Hepatocyte (in vitro differentiated cells): ENCODE results near the gene SCARF2. TPM values are rescaled to one million over a fixed set of nuclear protein-coding genes. Genes with fewer than 3 reads are reported as not detected.

Experiments used
- DNase-seq: peaks from one replicate; pipeline ENCODE4 v3.0.0-alpha.2; 2016; ENCODE audit warnings: low spot score
- H2AFZ ChIP-seq: fragments of 200-600 bp; sonication (generic); 2 replicates; pipeline ENCODE4 v1.6.0; 2016; ENCODE audit warnings: antibody characterized with exemption, mild to moderate bottlenecking
- H3K27ac ChIP-seq: fragments of 200-600 bp; sonication (generic); 2 replicates; pipeline ENCODE4 v1.5.1; 2016; ENCODE audit warnings: mild to moderate bottlenecking
- H3K27me3 ChIP-seq: fragments of 200-600 bp; sonication (generic); 2 replicates; pipeline ENCODE4 v1.6.1; 2016
- H3K36me3 ChIP-seq: fragments of 200-600 bp; sonication (generic); replicated peaks from 2 replicates; pipeline ENCODE4 v1.5.1; 2016; ENCODE audit warnings: low read depth; ENCODE audit not compliant: insufficient read depth
- H3K4me1 ChIP-seq: fragments of 200-600 bp; sonication (generic); 2 replicates; pipeline ENCODE4 v1.5.1; 2016; ENCODE audit warnings: mild to moderate bottlenecking, moderate library complexity; ENCODE audit not compliant: insufficient read depth
- H3K4me2 ChIP-seq: fragments of 200-600 bp; sonication (generic); 2 replicates; pipeline ENCODE4 v1.6.0; 2016
- H3K4me3 ChIP-seq: fragments of 200-600 bp; sonication (generic); 2 replicates; pipeline ENCODE4 v1.5.1; 2016; ENCODE audit warnings: mild to moderate bottlenecking
- H3K79me2 ChIP-seq: fragments of 200-600 bp; sonication (generic); 2 replicates; pipeline ENCODE4 v1.6.0; 2017; ENCODE audit warnings: mild to moderate bottlenecking
- H3K9me2 ChIP-seq: fragments of 200-600 bp; sonication (generic); replicated peaks from 2 replicates; pipeline ENCODE4 v1.6.0; 2017; ENCODE audit warnings: mild to moderate bottlenecking; ENCODE audit not compliant: insufficient read depth
- H3K9me3 ChIP-seq: fragments of 200-600 bp; sonication (generic); 2 replicates; pipeline ENCODE4 v1.5.1; 2016; ENCODE audit warnings: low read depth, mild to moderate bottlenecking
- H4K20me1 ChIP-seq: fragments of 200-600 bp; sonication (generic); 2 replicates; pipeline ENCODE4 v1.6.0; 2016; ENCODE audit warnings: mild to moderate bottlenecking; ENCODE audit not compliant: insufficient read depth, poor library complexity, severe bottlenecking
- CTCF ChIP-seq: fragments of 200-600 bp; sonication (generic); IDR thresholded peaks from 2 replicates; pipeline ENCODE4 v1.5.1; 2016; ENCODE audit warnings: antibody characterized with exemption, mild to moderate bottlenecking; ENCODE audit not compliant: poor library complexity
- EZH2 ChIP-seq: fragments of 200-600 bp; sonication (generic); IDR thresholded peaks from 2 replicates; pipeline ENCODE4 v1.6.1; 2016; ENCODE audit warnings: antibody characterized with exemption, mild to moderate bottlenecking, borderline replicate concordance
- EZH2phosphoT487 ChIP-seq: fragments of 200-600 bp; sonication (generic); IDR thresholded peaks from one replicate; pipeline ENCODE4 v1.6.1; 2018; ENCODE audit warnings: antibody characterized with exemption, mild to moderate bottlenecking, low read depth, moderate library complexity; ENCODE audit not compliant: unreplicated experiment, severe bottlenecking
- WGBS: methylation state at CpG from one replicate; pipeline ENCODE4 v1.1.6; 2016; ENCODE audit warnings: low lambda C conversion rate; ENCODE audit errors: missing lambda C conversion rate; 5-methylcytosine and 5-hydroxymethylcytosine counted together
- polyA plus RNA-seq: library from polyadenylated mRNA; unstranded; fragments of >200 nt; fragmentation: Nextera tagmentation; extraction: Ambion mirVana; gene quantifications from 2 replicates; pipeline ENCODE4 v1.2.1, GENCODE V29; 2016
- total RNA-seq: library from RNA; depleted of rRNA; stranded (reverse); fragments of >200 nt; gene quantifications from 2 replicates; pipeline ENCODE4 v1.2.3, GENCODE V29; 2014

Gene SCARF2
- total and polyA plus RNA-seq, 2 experiments from 2014 or later, result 19.3 to 35.2 TPM

GRCh38 chr22:20399866-20400605, 37.6 kb downstream of the SCARF2 start:
- TF ChIP-seq EZH2phosphoT487 (no peak), EZH2 (no peak), CTCF (no peak)
- 85% methylated on average over 4 of the region's 4 CpGs for WGBS
- no peak overlapping the region for H3K4me2 ChIP-seq
- no peaks in the 10 kb centered on the region for H3K9me3 ChIP-seq
- no peaks in the 10 kb centered on the region for H3K27me3 ChIP-seq
- peaks cover 6% of the 10 kb centered on the region for H4K20me1 ChIP-seq
- no peak overlapping the region for H3K27ac ChIP-seq
- H2AFZ ChIP-seq, result no peak overlapping the region
- no peak for DNase-seq
- peaks cover 56% of the 10 kb centered on the region for H3K79me2 ChIP-seq
- H3K9me2 ChIP-seq, result no peaks in the 10 kb centered on the region
- H3K36me3 ChIP-seq, result no peaks in the 10 kb centered on the region
- H3K4me3 ChIP-seq, result no peak overlapping the region
- H3K4me1 ChIP-seq, result peaks cover 19% of the 10 kb centered on the region

GRCh38 chr22:20398420-20398819, 39.2 kb downstream of the SCARF2 start:
- Histone ChIP-seq H3K4me1 (peaks cover 25% of the 10 kb centered on the region), H3K27ac (no peak overlapping the region), H3K9me2 (no peaks in the 10 kb centered on the region), H4K20me1 (peaks cover 6% of the 10 kb centered on the region), H3K27me3 (no peaks in the 10 kb centered on the region), H3K9me3 (no peaks in the 10 kb centered on the region), H2AFZ (no peak overlapping the region), H3K79me2 (peaks cover 64% of the 10 kb centered on the region), H3K4me3 (no peak overlapping the region), H3K36me3 (no peaks in the 10 kb centered on the region), H3K4me2 (no peak overlapping the region)
- DNase-seq, result no peak
- no peak for TF ChIP-seq EZH2
- TF ChIP-seq EZH2phosphoT487, result no peak
- no peak for TF ChIP-seq CTCF
- 96% methylated on average over 5 of the region's 5 CpGs for WGBS

- H3K4me1 ChIP-seq, result peaks cover 28% of the 10 kb centered on the region
- H3K27me3 ChIP-seq, result no peaks in the 10 kb centered on the region
- no peak overlapping the region for H3K4me3 ChIP-seq
- no peaks in the 10 kb centered on the region for H3K36me3 ChIP-seq
- no peak overlapping the region for H3K4me2 ChIP-seq
- peaks cover 64% of the 10 kb centered on the region for H3K79me2 ChIP-seq
- H2AFZ ChIP-seq, result no peak overlapping the region
- TF ChIP-seq CTCF (no peak), EZH2phosphoT487 (no peak), EZH2 (no peak)
- no peak for DNase-seq
- H3K9me3 ChIP-seq, result no peaks in the 10 kb centered on the region
- peaks cover 6% of the 10 kb centered on the region for H4K20me1 ChIP-seq
- no peaks in the 10 kb centered on the region for H3K9me2 ChIP-seq
- WGBS, result 87% methylated on average over 2 of the region's 2 CpGs
- no peak overlapping the region for H3K27ac ChIP-seq
Measured at GRCh38 chr22:20397498-20397897, 40.1 kb downstream of the SCARF2 start.
